Rectal smooth muscle tissue (tissue), 1 donor: ENCODE data around the gene ARHGAP28.
"Not testable (repeated sequence)": the region's sequence is repeated elsewhere in the genome, so short reads cannot be mapped to it uniquely, and the experiment has no call there.

ENCODE experiments used
- H3K27ac ChIP-seq: one replicate; pipeline ENCODE4 v1.7.0; 2013; ENCODE audit warnings: low read depth, low read length, inconsistent platforms
- H3K27me3 ChIP-seq: one replicate; pipeline ENCODE4 v1.7.0; 2013; ENCODE audit warnings: low read length; ENCODE audit not compliant: control insufficient read depth, insufficient read depth
- H3K36me3 ChIP-seq: one replicate; pipeline ENCODE4 v1.7.0; 2013; ENCODE audit warnings: low read length; ENCODE audit not compliant: control insufficient read depth, insufficient read depth
- H3K4me1 ChIP-seq: one replicate; pipeline ENCODE4 v1.7.0; 2013; ENCODE audit warnings: low read length; ENCODE audit not compliant: control insufficient read depth, insufficient read depth
- H3K4me3 ChIP-seq: one replicate; pipeline ENCODE4 v1.7.0; 2013; ENCODE audit warnings: low read length
- H3K9ac ChIP-seq: one replicate; pipeline ENCODE4 v1.7.0; 2013; ENCODE audit warnings: low read length

ARHGAP28 gene

GRCh38 chr18:6810191-6810590 is 80.7 kb downstream of the ARHGAP28 start:
- no peaks in the 10 kb centered on the region for H3K36me3 ChIP-seq

GRCh38 chr18:6811816-6812215 is 82.3 kb downstream of the ARHGAP28 start:
- Histone ChIP-seq H3K27me3 (no peaks in the 10 kb centered on the region), H3K4me1 (no peaks in the 10 kb centered on the region), H3K36me3 (no peaks in the 10 kb centered on the region), H3K4me3 (no peak overlapping the region), H3K9ac (no peak overlapping the region), H3K27ac (no peak overlapping the region)

More at GRCh38 chr18:6810191-6810590, 80.7 kb downstream of the ARHGAP28 start:
- H3K27me3 ChIP-seq, result no peaks in the 10 kb centered on the region
- no peak overlapping the region for H3K9ac ChIP-seq
- H3K27ac ChIP-seq, result no peak overlapping the region
- no peak overlapping the region for H3K4me3 ChIP-seq
- no peaks in the 10 kb centered on the region for H3K4me1 ChIP-seq

GRCh38 chr18:6814882-6815425 is 85.4 kb downstream of the ARHGAP28 start:
- no peak overlapping the region for H3K27ac ChIP-seq
- H3K4me3 ChIP-seq, result no peak overlapping the region
- no peak overlapping the region for H3K9ac ChIP-seq
- H3K27me3 ChIP-seq, result no peaks in the 10 kb centered on the region
- no peaks in the 10 kb centered on the region for H3K4me1 ChIP-seq
- H3K36me3 ChIP-seq, result no peaks in the 10 kb centered on the region

- no peaks in the 10 kb centered on the region for H3K36me3 ChIP-seq
- no peak overlapping the region for H3K4me3 ChIP-seq
- H3K9ac ChIP-seq, result no peak overlapping the region
- no peak overlapping the region for H3K27ac ChIP-seq
- no peaks in the 10 kb centered on the region for H3K4me1 ChIP-seq
- no peaks in the 10 kb centered on the region for H3K27me3 ChIP-seq
Measured at GRCh38 chr18:6816154-6816553, 86.6 kb downstream of the ARHGAP28 start.

- H3K27ac ChIP-seq, result no peak overlapping the region
- no peak overlapping the region for H3K4me3 ChIP-seq
- H3K4me1 ChIP-seq, result no peaks in the 10 kb centered on the region
- H3K27me3 ChIP-seq, result no peaks in the 10 kb centered on the region
- H3K36me3 ChIP-seq, result no peaks in the 10 kb centered on the region
- H3K9ac ChIP-seq, result no peak overlapping the region
Measured at GRCh38 chr18:6819332-6819731, 89.8 kb downstream of the ARHGAP28 start.

- Histone ChIP-seq H3K4me1 (no peaks in the 10 kb centered on the region), H3K27ac (no peak overlapping the region), H3K27me3 (no peaks in the 10 kb centered on the region), H3K4me3 (no peak overlapping the region), H3K36me3 (no peaks in the 10 kb centered on the region), H3K9ac (no peak overlapping the region)
Measured at GRCh38 chr18:6820314-6820713, 90.8 kb downstream of the ARHGAP28 start.

- H3K27me3 ChIP-seq, result no peaks in the 10 kb centered on the region
- H3K27ac ChIP-seq, result no peak overlapping the region
- H3K9ac ChIP-seq, result no peak overlapping the region
- H3K36me3 ChIP-seq, result no peaks in the 10 kb centered on the region
- no peak overlapping the region for H3K4me3 ChIP-seq
- no peaks in the 10 kb centered on the region for H3K4me1 ChIP-seq
Measured at GRCh38 chr18:6821356-6821755, 91.8 kb downstream of the ARHGAP28 start.

GRCh38 chr18:6827161-6827560 is 97.6 kb downstream of the ARHGAP28 start:
- not testable (repeated sequence) for H3K36me3 ChIP-seq

GRCh38 chr18:6827566-6827965 is 98.0 kb downstream of the ARHGAP28 start:
- H3K27me3 ChIP-seq, H3K4me1 ChIP-seq, H3K4me3 ChIP-seq, H3K36me3 ChIP-seq, H3K9ac ChIP-seq, H3K27ac ChIP-seq: not testable (repeated sequence)

More at GRCh38 chr18:6827161-6827560, 97.6 kb downstream of the ARHGAP28 start:
- H3K27me3 ChIP-seq, H3K4me3 ChIP-seq, H3K27ac ChIP-seq, H3K9ac ChIP-seq, H3K4me1 ChIP-seq: not testable (repeated sequence)

GRCh38 chr18:6830916-6831315 is 101.4 kb downstream of the ARHGAP28 start:
- no peaks in the 10 kb centered on the region for H3K36me3 ChIP-seq
- no peaks in the 10 kb centered on the region for H3K4me1 ChIP-seq
- no peak overlapping the region for H3K4me3 ChIP-seq
- no peak overlapping the region for H3K9ac ChIP-seq
- H3K27me3 ChIP-seq, result no peaks in the 10 kb centered on the region
- H3K27ac ChIP-seq, result no peak overlapping the region

- Histone ChIP-seq H3K4me3 (no peak overlapping the region), H3K27ac (no peak overlapping the region), H3K9ac (no peak overlapping the region), H3K27me3 (no peaks in the 10 kb centered on the region), H3K36me3 (no peaks in the 10 kb centered on the region), H3K4me1 (no peaks in the 10 kb centered on the region)
Measured at GRCh38 chr18:6835345-6835744, 105.8 kb downstream of the ARHGAP28 start.

GRCh38 chr18:6836331-6836730 is 106.8 kb downstream of the ARHGAP28 start:
- Histone ChIP-seq H3K9ac (no peak overlapping the region), H3K27me3 (no peaks in the 10 kb centered on the region), H3K27ac (no peak overlapping the region)

GRCh38 chr18:6837904-6838303 is 108.4 kb downstream of the ARHGAP28 start:
- Histone ChIP-seq H3K4me3 (no peak overlapping the region), H3K36me3 (no peaks in the 10 kb centered on the region), H3K27ac (no peak overlapping the region), H3K4me1 (no peaks in the 10 kb centered on the region), H3K27me3 (no peaks in the 10 kb centered on the region), H3K9ac (no peak overlapping the region)

More at GRCh38 chr18:6836331-6836730, 106.8 kb downstream of the ARHGAP28 start:
- H3K4me3 ChIP-seq, result no peak overlapping the region
- H3K36me3 ChIP-seq, result no peaks in the 10 kb centered on the region
- no peaks in the 10 kb centered on the region for H3K4me1 ChIP-seq
